HUES48 (cell line): ENCODE measurements around the gene PRAMEF15.
"Not testable (repeated sequence)": the region's sequence is repeated elsewhere in the genome, so short reads cannot be mapped to it uniquely, and the experiment has no call there.

Source experiments
- H3K27ac ChIP-seq: one replicate; pipeline ENCODE4 v1.7.0; 2013; ENCODE audit warnings: low read depth, low read length, inconsistent platforms
- H3K27me3 ChIP-seq: 2 replicates; pipeline ENCODE4 v1.6.1; 2013; ENCODE audit warnings: mild to moderate bottlenecking, low read length; ENCODE audit not compliant: control insufficient read depth, insufficient read depth
- H3K36me3 ChIP-seq: 2 replicates; pipeline ENCODE4 v1.6.1; 2013; ENCODE audit warnings: low read length; ENCODE audit not compliant: control insufficient read depth, insufficient read depth
- H3K4me1 ChIP-seq: 2 replicates; pipeline ENCODE4 v1.6.1; 2013; ENCODE audit warnings: mild to moderate bottlenecking, low read length; ENCODE audit not compliant: control insufficient read depth, insufficient read depth
- H3K4me3 ChIP-seq: 2 replicates; pipeline ENCODE4 v1.5.1; 2013; ENCODE audit warnings: mild to moderate bottlenecking, low read depth, low read length
- H3K9ac ChIP-seq: 2 replicates; pipeline ENCODE4 v1.6.1; 2013; ENCODE audit warnings: mild to moderate bottlenecking, low read depth, low read length, moderate library complexity
- H3K9me3 ChIP-seq: 2 replicates; pipeline ENCODE4 v1.6.1; 2013; ENCODE audit warnings: low read length; ENCODE audit not compliant: control insufficient read depth, insufficient read depth

PRAMEF15 gene

GRCh38 chr1:13353476-13353875, 38.1 kb downstream of the PRAMEF15 start:
- not testable (repeated sequence) for H3K4me1 ChIP-seq, H3K9me3 ChIP-seq, H3K27ac ChIP-seq, H3K4me3 ChIP-seq, H3K36me3 ChIP-seq, H3K27me3 ChIP-seq, H3K9ac ChIP-seq

DNA sequence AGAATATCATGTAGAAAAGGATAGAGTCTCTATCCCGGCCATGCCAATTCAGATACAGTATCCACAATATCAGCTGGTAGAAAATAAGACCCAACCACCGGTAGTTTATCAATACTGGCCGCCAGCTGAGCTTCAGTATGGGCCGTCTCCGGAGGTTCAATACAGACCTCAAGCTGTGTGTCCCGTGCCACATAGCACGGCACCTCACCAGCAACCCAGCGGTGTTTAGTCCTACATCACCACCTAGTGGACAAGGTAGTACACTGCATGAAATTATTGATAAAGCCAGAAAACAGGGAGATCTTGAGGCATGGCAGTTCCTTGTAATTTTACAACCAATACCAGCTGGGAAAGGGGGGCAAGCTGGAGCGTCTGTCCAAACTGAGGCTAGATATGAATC, 39.1 kb downstream of the PRAMEF15 start:
- not testable (repeated sequence) for H3K9me3 ChIP-seq, H3K36me3 ChIP-seq, H3K27ac ChIP-seq, H3K4me3 ChIP-seq, H3K27me3 ChIP-seq, H3K4me1 ChIP-seq, H3K9ac ChIP-seq

- H3K9me3 ChIP-seq, H3K4me1 ChIP-seq, H3K9ac ChIP-seq, H3K4me3 ChIP-seq, H3K27me3 ChIP-seq, H3K36me3 ChIP-seq, H3K27ac ChIP-seq: not testable (repeated sequence)
Measured at GRCh38 chr1:13356774-13357173, 41.4 kb downstream of the PRAMEF15 start.

DNA sequence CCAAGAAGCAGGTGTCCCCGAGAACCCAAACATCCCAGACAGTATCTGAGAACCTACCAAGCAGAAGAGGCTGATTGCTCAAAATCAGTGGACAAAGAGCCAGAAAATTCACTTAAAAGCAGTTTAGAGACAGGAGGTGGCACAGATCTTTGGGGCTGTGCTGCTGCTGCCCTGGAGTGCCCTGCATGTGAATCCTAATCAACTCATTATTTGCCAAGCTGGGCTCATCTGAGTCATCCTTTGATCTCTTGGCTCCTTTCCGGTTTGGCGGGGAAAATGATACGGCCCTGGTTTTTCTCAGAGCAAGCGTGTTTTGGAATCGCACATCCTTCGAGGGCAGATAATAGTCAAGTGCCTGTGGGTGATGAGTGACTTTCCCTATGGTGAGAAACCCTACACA, 47.0 kb downstream of the PRAMEF15 start:
- H3K4me1 ChIP-seq, H3K27ac ChIP-seq, H3K9me3 ChIP-seq, H3K9ac ChIP-seq, H3K36me3 ChIP-seq, H3K27me3 ChIP-seq, H3K4me3 ChIP-seq: not testable (repeated sequence)

GRCh38 chr1:13364928-13365327, 49.5 kb downstream of the PRAMEF15 start:
- H3K4me3 ChIP-seq: not testable (repeated sequence)

GRCh38 chr1:13366536-13366935, 51.2 kb downstream of the PRAMEF15 start:
- H3K4me1 ChIP-seq, H3K36me3 ChIP-seq: not testable (repeated sequence)

More at GRCh38 chr1:13364928-13365327, 49.5 kb downstream of the PRAMEF15 start:
- not testable (repeated sequence) for H3K4me1 ChIP-seq, H3K9ac ChIP-seq, H3K36me3 ChIP-seq, H3K27me3 ChIP-seq, H3K27ac ChIP-seq
- peaks cover 18% of the 10 kb centered on the region for H3K9me3 ChIP-seq

DNA sequence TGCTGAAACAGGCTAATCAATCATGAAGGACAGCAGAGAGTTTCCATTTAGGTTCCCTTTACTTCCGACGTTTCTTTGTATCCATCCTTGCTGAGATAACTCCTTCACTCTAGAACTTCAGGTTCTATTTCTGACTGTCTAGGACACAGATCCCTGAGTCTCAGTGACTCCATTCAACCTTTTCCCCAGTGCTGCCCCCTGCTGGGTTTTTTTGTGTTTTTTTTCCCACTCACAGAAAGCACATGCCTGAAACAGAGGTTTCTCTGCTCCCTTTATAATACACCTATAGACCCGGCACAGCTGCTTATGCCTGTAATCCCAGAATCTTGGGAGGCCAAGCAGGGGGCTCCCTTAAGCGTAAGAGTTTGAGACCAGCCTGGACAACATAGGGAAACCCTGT, 53.2 kb downstream of the PRAMEF15 start:
- H3K36me3 ChIP-seq, H3K4me1 ChIP-seq, H3K27me3 ChIP-seq, H3K27ac ChIP-seq, H3K4me3 ChIP-seq, H3K9ac ChIP-seq: not testable (repeated sequence)
- peaks cover 32% of the 10 kb centered on the region for H3K9me3 ChIP-seq

More at GRCh38 chr1:13366536-13366935, 51.2 kb downstream of the PRAMEF15 start:
- not testable (repeated sequence) for H3K27ac ChIP-seq, H3K9ac ChIP-seq, H3K4me3 ChIP-seq, H3K27me3 ChIP-seq
- peaks cover 24% of the 10 kb centered on the region for H3K9me3 ChIP-seq
